ENCODE results near the gene FAM240B. TPM values are rescaled to one million over a fixed set of nuclear protein-coding genes. Genes with fewer than 3 reads are reported as not detected.

FAM240B gene
- total RNA-seq, 1 experiment from 2014 or later, result not detected

DNA sequence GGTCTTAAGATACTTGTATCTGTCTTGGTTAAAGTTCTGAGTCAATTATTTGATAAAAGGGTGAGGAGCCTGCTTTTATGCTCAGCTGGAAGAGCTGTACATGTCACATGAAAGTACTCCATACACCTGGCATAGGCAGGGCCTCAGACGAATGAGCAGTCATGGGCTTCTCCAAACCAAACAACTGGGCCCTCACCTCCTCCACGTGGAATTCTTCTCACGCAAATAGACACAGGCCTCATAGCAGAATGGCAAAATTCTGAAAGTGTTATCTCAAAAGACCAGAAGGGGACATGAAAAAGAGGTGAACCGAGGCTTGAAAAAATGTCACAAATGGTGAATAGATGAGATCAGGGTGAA lies 48.6 kb downstream of the FAM240B start:
- H3K4me3 ChIP-seq, result no peak overlapping the region
- no peaks in the 10 kb centered on the region for H3K27me3 ChIP-seq (ENCODE audit: insufficient read depth, low read depth)
- no peak overlapping the region for H3K27ac ChIP-seq
- H3F3A ChIP-seq (ENCODE audit: insufficient read depth, low read depth), result peaks cover 8% of the 10 kb centered on the region
- BruUV-seq (replicated peaks), result no TSS peak
- H2AFZ ChIP-seq, result no peak overlapping the region
- no peaks in the 10 kb centered on the region for H4K20me1 ChIP-seq (ENCODE audit: insufficient read depth)
- H3K4me1 ChIP-seq (replicated peaks; ENCODE audit: insufficient read depth), result peaks cover 11% of the 10 kb centered on the region; the same call in 1 of the 2 replicates
- no peaks in the 10 kb centered on the region for H3K36me3 ChIP-seq (ENCODE audit: low read depth)
- DNase-seq, result no peak
- H3K9me3 ChIP-seq (ENCODE audit: insufficient read depth, low read depth), result no peaks in the 10 kb centered on the region
- H3K9me2 ChIP-seq (ENCODE audit: insufficient read depth), result no peaks in the 10 kb centered on the region
- no peak overlapping the region for H3K4me2 ChIP-seq
- CTCF ChIA-PET, result no interaction called here
- no peak for TF ChIP-seq EZH2 (IDR thresholded peaks at IDR 0.05; ENCODE audit: low read depth)
- TF ChIP-seq, protein P1, sequence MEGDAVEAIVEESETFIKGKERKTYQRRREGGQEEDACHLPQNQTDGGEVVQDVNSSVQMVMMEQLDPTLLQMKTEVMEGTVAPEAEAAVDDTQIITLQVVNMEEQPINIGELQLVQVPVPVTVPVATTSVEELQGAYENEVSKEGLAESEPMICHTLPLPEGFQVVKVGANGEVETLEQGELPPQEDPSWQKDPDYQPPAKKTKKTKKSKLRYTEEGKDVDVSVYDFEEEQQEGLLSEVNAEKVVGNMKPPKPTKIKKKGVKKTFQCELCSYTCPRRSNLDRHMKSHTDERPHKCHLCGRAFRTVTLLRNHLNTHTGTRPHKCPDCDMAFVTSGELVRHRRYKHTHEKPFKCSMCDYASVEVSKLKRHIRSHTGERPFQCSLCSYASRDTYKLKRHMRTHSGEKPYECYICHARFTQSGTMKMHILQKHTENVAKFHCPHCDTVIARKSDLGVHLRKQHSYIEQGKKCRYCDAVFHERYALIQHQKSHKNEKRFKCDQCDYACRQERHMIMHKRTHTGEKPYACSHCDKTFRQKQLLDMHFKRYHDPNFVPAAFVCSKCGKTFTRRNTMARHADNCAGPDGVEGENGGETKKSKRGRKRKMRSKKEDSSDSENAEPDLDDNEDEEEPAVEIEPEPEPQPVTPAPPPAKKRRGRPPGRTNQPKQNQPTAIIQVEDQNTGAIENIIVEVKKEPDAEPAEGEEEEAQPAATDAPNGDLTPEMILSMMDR (conservative IDR thresholded peaks at IDR 0.05), result no peak
- intact Hi-C loops (cut with micrococcal nuclease; ENCODE audit: unreplicated experiment), result no loop called here
- H3K79me2 ChIP-seq (ENCODE audit: low read depth), result no peaks in the 10 kb centered on the region
- POLR2A ChIA-PET (ENCODE audit: unreplicated experiment), result no interaction called here

DNA sequence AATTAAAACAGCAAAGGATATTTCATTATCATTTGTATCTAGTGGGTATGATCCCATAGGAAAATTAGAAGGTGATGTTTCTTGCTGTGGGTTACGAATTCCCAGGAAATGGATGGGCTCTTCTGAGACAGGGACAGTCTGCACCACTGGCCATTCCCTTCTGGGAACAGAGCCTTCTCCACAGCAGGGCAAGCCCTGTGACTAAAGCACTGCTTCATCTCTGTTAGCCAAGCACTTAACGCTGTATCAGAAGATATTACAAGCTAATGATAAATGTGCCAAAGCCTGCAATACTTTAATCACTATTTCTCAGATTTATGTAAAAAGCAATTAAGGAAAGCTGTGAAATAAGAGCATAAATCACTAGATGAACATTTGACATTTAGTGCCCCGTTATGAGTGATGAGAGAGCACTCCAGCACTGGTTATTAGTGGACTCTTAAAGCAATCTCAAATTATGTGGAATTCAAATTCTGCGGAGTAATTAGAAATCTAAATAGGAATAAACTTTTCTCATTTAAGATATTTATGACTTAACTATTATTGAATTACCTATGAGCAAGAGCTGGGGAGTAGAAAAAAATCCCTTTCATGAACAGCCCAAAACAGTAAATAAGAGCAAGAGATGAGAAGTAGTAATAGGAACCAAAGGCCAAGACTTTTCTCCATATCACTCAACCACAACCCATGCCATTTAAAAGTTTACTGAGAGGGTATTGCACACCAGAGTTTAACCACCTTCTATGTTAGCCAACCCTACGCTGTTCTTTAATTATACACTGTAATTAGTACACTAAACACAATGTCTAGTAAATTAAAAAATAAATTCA lies 49.2 kb downstream of the FAM240B start:
- TF ChIP-seq, protein P1 (conservative IDR thresholded peaks at IDR 0.05), result no peak
- TF ChIP-seq EZH2 (IDR thresholded peaks at IDR 0.05; ENCODE audit: low read depth), result no peak
- peaks cover 11% of the 10 kb centered on the region; the same call in 1 of the 2 replicates for H3K4me1 ChIP-seq (replicated peaks; ENCODE audit: insufficient read depth)
- no peaks in the 10 kb centered on the region for H3K79me2 ChIP-seq (ENCODE audit: low read depth)
- no peak overlapping the region for H2AFZ ChIP-seq
- intact Hi-C loops (cut with micrococcal nuclease; ENCODE audit: unreplicated experiment), result no loop called here
- POLR2A ChIA-PET (ENCODE audit: unreplicated experiment), result no interaction called here
- peaks cover 8% of the 10 kb centered on the region for H3F3A ChIP-seq (ENCODE audit: insufficient read depth, low read depth)
- no TSS peak for BruUV-seq (replicated peaks)
- no peaks in the 10 kb centered on the region for H3K36me3 ChIP-seq (ENCODE audit: low read depth)
- CTCF ChIA-PET, result no interaction called here
- no peak for DNase-seq
- no peaks in the 10 kb centered on the region for H3K9me3 ChIP-seq (ENCODE audit: insufficient read depth, low read depth)
- H3K4me2 ChIP-seq, result no peak overlapping the region
- no peaks in the 10 kb centered on the region for H4K20me1 ChIP-seq (ENCODE audit: insufficient read depth)
- no peaks in the 10 kb centered on the region for H3K9me2 ChIP-seq (ENCODE audit: insufficient read depth)
- no peaks in the 10 kb centered on the region for H3K27me3 ChIP-seq (ENCODE audit: insufficient read depth, low read depth)
- no peak overlapping the region for H3K27ac ChIP-seq
- H3K4me3 ChIP-seq, result no peak overlapping the region

DNA sequence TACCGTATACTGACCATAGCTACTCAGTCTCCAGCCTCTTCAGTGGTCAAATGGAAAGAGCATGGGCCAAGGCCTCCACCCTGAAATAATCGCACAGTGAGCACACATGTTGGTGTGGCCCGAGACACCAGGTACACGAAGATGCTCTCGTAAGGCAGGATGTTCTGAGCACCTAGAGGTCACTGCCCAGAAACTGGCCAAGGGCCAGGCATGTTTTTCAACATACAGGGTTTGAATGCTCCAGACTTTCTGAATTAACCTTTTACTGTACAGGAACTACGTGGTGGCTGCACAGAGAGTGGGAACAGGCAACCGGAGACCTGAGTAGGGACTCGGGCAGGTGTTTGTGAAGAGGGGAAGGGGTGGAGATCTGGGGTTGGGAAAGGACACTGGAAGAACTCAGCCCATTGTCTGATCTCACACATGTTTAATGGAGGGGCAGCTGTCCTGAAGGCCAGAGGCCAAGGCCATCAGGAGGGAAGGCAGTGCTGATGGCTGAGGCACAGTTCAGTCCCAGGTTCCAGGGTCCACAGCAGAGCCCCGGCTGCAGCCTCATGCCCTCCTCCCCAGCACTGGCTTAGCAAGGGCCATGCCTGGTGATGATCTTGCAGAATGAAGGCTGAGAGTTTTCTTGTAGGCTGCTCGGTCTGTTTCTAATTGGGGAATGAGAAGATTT lies 51.0 kb downstream of the FAM240B start:
- no peaks in the 10 kb centered on the region for H3K36me3 ChIP-seq (ENCODE audit: low read depth)
- intact Hi-C loops (cut with micrococcal nuclease; ENCODE audit: unreplicated experiment), result no loop called here
- ChIA-PET CTCF (no interaction called here), POLR2A (ENCODE audit: unreplicated experiment) (no interaction called here)
- H4K20me1 ChIP-seq (ENCODE audit: insufficient read depth), result no peaks in the 10 kb centered on the region
- H3K4me3 ChIP-seq, result no peak overlapping the region
- H3K79me2 ChIP-seq (ENCODE audit: low read depth), result no peaks in the 10 kb centered on the region
- BruUV-seq (replicated peaks), result no TSS peak
- no peaks in the 10 kb centered on the region for H3K27me3 ChIP-seq (ENCODE audit: insufficient read depth, low read depth)
- TF ChIP-seq, protein P1 (conservative IDR thresholded peaks at IDR 0.05), result no peak
- H3F3A ChIP-seq (ENCODE audit: insufficient read depth, low read depth), result peaks cover 8% of the 10 kb centered on the region
- no peak overlapping the region for H3K4me2 ChIP-seq
- no peaks in the 10 kb centered on the region for H3K9me2 ChIP-seq (ENCODE audit: insufficient read depth)
- H3K9me3 ChIP-seq (ENCODE audit: insufficient read depth, low read depth), result no peaks in the 10 kb centered on the region
- no peak for DNase-seq
- H3K27ac ChIP-seq, result no peak overlapping the region
- no peak overlapping the region for H2AFZ ChIP-seq
- H3K4me1 ChIP-seq (replicated peaks; ENCODE audit: insufficient read depth), result peaks cover 11% of the 10 kb centered on the region; the same call in 1 of the 2 replicates
